Measurements from ENCODE around the gene CST11. TPM values are rescaled to one million over a fixed set of nuclear protein-coding genes. Genes with fewer than 3 reads are reported as not detected.

CST11 gene
- total RNA-seq, 4 donors from 2014 or later, result not detected

GRCh38 chr20:23490817-23491216, 38.1 kb upstream of the CST11 start, which contains the start of gene CST8:
Gene CST8, plus strand, starts transcription at chr20:23491117. Its CDS starts 551 bp downstream, at chr20:23491668.
- TF ChIP-seq EP300 (IDR thresholded peaks at IDR 0.05) (no peak), POLR2A (IDR thresholded peaks at IDR 0.05) (no peak), POLR2AphosphoS5 (IDR thresholded peaks at IDR 0.05) (no peak)
- TF ChIP-seq, protein P1, sequence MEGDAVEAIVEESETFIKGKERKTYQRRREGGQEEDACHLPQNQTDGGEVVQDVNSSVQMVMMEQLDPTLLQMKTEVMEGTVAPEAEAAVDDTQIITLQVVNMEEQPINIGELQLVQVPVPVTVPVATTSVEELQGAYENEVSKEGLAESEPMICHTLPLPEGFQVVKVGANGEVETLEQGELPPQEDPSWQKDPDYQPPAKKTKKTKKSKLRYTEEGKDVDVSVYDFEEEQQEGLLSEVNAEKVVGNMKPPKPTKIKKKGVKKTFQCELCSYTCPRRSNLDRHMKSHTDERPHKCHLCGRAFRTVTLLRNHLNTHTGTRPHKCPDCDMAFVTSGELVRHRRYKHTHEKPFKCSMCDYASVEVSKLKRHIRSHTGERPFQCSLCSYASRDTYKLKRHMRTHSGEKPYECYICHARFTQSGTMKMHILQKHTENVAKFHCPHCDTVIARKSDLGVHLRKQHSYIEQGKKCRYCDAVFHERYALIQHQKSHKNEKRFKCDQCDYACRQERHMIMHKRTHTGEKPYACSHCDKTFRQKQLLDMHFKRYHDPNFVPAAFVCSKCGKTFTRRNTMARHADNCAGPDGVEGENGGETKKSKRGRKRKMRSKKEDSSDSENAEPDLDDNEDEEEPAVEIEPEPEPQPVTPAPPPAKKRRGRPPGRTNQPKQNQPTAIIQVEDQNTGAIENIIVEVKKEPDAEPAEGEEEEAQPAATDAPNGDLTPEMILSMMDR (IDR thresholded peaks at IDR 0.05), result no peak
- no peak within 1 kb of the TSS for H3K4me3 ChIP-seq
- no peaks in the 10 kb centered on the region for H3K36me3 ChIP-seq
- ATAC-seq, result no peak
- H3K4me1 ChIP-seq, result no peaks in the 10 kb centered on the region
- no peak within 1 kb of the TSS for H3K27ac ChIP-seq
- no peaks in the 10 kb centered on the region for H3K27me3 ChIP-seq
- no peaks in the 10 kb centered on the region for H3K9me3 ChIP-seq
- no CpG with 5 or more reads among the region's 5 CpGs for whole genome bisulfite sequencing, 2 donors (ENCODE audit: low coverage in 1 of 2)

GRCh38 chr20:23488996-23489395, 36.3 kb upstream of the CST11 start:
- Histone ChIP-seq H3K36me3 (no peaks in the 10 kb centered on the region), H3K4me1 (no peaks in the 10 kb centered on the region), H3K27me3 (no peaks in the 10 kb centered on the region), H3K27ac (no peak overlapping the region), H3K9me3 (no peaks in the 10 kb centered on the region), H3K4me3 (no peak overlapping the region)
- no peak for ATAC-seq
- WGBS, 2 donors (ENCODE audit: low coverage in 1 of 2), result 63 to 65% methylated on average over 2 to 3 of the region's 3 CpGs
- TF ChIP-seq, protein P1 (IDR thresholded peaks at IDR 0.05), result no peak
- TF ChIP-seq EP300 (IDR thresholded peaks at IDR 0.05) (no peak), POLR2A (IDR thresholded peaks at IDR 0.05) (no peak), POLR2AphosphoS5 (IDR thresholded peaks at IDR 0.05) (no peak)

GRCh38 chr20:23488470-23488869, 35.8 kb upstream of the CST11 start:
- ATAC-seq, result no peak
- Histone ChIP-seq H3K36me3 (no peaks in the 10 kb centered on the region), H3K27me3 (no peaks in the 10 kb centered on the region), H3K4me1 (no peaks in the 10 kb centered on the region), H3K9me3 (no peaks in the 10 kb centered on the region), H3K27ac (no peak overlapping the region), H3K4me3 (no peak overlapping the region)
- 67 to 69% methylated on average over 2 of the region's 2 CpGs for WGBS, 2 donors (ENCODE audit: low coverage in 1 of 2)
- TF ChIP-seq POLR2A (IDR thresholded peaks at IDR 0.05) (no peak), POLR2AphosphoS5 (IDR thresholded peaks at IDR 0.05) (no peak), EP300 (IDR thresholded peaks at IDR 0.05) (no peak)
- TF ChIP-seq, protein P1 (IDR thresholded peaks at IDR 0.05), result no peak

DNA sequence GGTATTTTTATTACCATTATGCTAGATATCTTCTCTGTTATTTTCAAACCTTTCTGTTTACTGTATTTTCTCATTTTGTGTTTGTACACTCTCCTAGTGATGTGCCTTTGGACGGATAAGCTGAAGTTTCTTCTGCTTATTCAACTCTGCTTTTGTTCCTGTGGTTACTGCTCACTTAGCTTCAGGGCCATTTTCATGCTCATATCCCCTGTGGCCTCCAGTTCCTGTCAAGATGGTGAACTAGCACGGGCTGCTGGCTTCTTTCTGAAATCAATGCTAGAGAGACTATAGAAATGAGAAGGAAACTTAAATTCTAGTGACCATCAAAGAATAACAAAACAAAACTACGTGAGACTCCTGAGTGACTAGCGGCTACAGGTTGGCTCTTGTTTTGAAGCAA, 31.4 kb upstream of the CST11 start:
- H3K27me3 ChIP-seq, result no peaks in the 10 kb centered on the region
- no peaks in the 10 kb centered on the region for H3K9me3 ChIP-seq
- H3K36me3 ChIP-seq, result no peaks in the 10 kb centered on the region
- no peak overlapping the region for H3K27ac ChIP-seq
- WGBS, 2 donors (ENCODE audit: low coverage in 1 of 2), result 40 to 95% methylated on average over 2 to 4 of the region's 4 CpGs
- no peak overlapping the region for H3K4me3 ChIP-seq
- TF ChIP-seq POLR2AphosphoS5 (IDR thresholded peaks at IDR 0.05) (no peak), EP300 (IDR thresholded peaks at IDR 0.05) (no peak), POLR2A (IDR thresholded peaks at IDR 0.05) (no peak)
- TF ChIP-seq, protein P1 (IDR thresholded peaks at IDR 0.05), result no peak
- no peaks in the 10 kb centered on the region for H3K4me1 ChIP-seq
- no peak for ATAC-seq

GRCh38 chr20:23482138-23482537, 29.5 kb upstream of the CST11 start:
- no peaks in the 10 kb centered on the region for H3K36me3 ChIP-seq
- no peaks in the 10 kb centered on the region for H3K9me3 ChIP-seq
- TF ChIP-seq, protein P1 (IDR thresholded peaks at IDR 0.05), result no peak
- TF ChIP-seq POLR2AphosphoS5 (IDR thresholded peaks at IDR 0.05) (no peak), POLR2A (IDR thresholded peaks at IDR 0.05) (no peak), EP300 (IDR thresholded peaks at IDR 0.05) (no peak)
- WGBS, 2 donors (ENCODE audit: low coverage in 1 of 2), result 54 to 69% methylated on average over 2 of the region's 2 CpGs
- H3K27ac ChIP-seq, result no peak overlapping the region
- no peaks in the 10 kb centered on the region for H3K4me1 ChIP-seq
- no peak for ATAC-seq
- no peaks in the 10 kb centered on the region for H3K27me3 ChIP-seq
- H3K4me3 ChIP-seq, result no peak overlapping the region

Data from gastroesophageal sphincter (tissue), 4 donors.